Neural crest cell (in vitro differentiated cells): ENCODE data around the gene PURA. TPM values are rescaled to one million over a fixed set of nuclear protein-coding genes. Genes with fewer than 3 reads are reported as not detected.

Experiments
- DNase-seq: peaks from one replicate; pipeline ENCODE4 v3.0.0; 2021; ENCODE audit warnings: low read depth, mixed read lengths, low spot score
- H3K27ac Mint-ChIP-seq: one replicate; pipeline ENCODE4 v1.8.0; 2021; ENCODE audit warnings: mild to moderate bottlenecking, mixed read lengths; ENCODE audit not compliant: unreplicated experiment
- H3K27me3 Mint-ChIP-seq: 2 replicates; pipeline ENCODE4 v1.8.0; 2021; ENCODE audit warnings: low read depth, mild to moderate bottlenecking, mixed read lengths
- H3K36me3 Mint-ChIP-seq: 2 replicates; pipeline ENCODE4 v1.8.0; 2021; ENCODE audit warnings: low read depth, mild to moderate bottlenecking, mixed read lengths
- H3K4me1 Mint-ChIP-seq: 2 replicates; pipeline ENCODE4 v1.8.0; 2021; ENCODE audit warnings: mixed read lengths
- H3K4me3 Mint-ChIP-seq: one replicate; pipeline ENCODE4 v1.8.0; 2021; ENCODE audit warnings: mild to moderate bottlenecking, mixed read lengths
- H3K9me3 Mint-ChIP-seq: 2 replicates; pipeline ENCODE4 v1.8.0; 2021; ENCODE audit warnings: mixed read lengths
- CTCF ChIP-seq: fragments of 200-600 bp; sonication (generic); conservative IDR thresholded peaks from 2 replicates; pipeline ENCODE4 v1.5.0; 2021; ENCODE audit warnings: antibody characterized with exemption, mild to moderate bottlenecking
- total RNA-seq: library from RNA; stranded (reverse); gene quantifications from 2 replicates; pipeline ENCODE4 v1.2.1, GENCODE V29; 2021

Gene PURA
- total RNA-seq, 1 donor from 2014 or later = 5.5 TPM

GRCh38 chr5:140113180-140113698 is 670 bp upstream of the PURA start:
- Mint-ChIP-seq H3K27ac (no peak overlapping the region), H3K4me3 (peak overlapping the region; percentile 95), H3K36me3 (peaks cover 4% of the 10 kb centered on the region), H3K27me3 (peaks cover 82% of the 10 kb centered on the region), H3K4me1 (peaks cover 42% of the 10 kb centered on the region), H3K9me3 (no peaks in the 10 kb centered on the region)
- no peak for TF ChIP-seq CTCF
- peak; percentile 16 for DNase-seq

- Mint-ChIP-seq H3K27ac (no peak overlapping the region), H3K27me3 (peaks cover 76% of the 10 kb centered on the region), H3K4me1 (peaks cover 35% of the 10 kb centered on the region), H3K4me3 (peak overlapping the region; percentile 95), H3K9me3 (no peaks in the 10 kb centered on the region), H3K36me3 (peaks cover 4% of the 10 kb centered on the region)
- no peak for TF ChIP-seq CTCF
- DNase-seq = peak; percentile 49
Observed at GRCh38 chr5:140114341-140115185, 654 bp downstream of the PURA start.

GRCh38 chr5:140115186-140115500 is 1.2 kb downstream of the PURA start:
- Mint-ChIP-seq H3K36me3 (peaks cover 4% of the 10 kb centered on the region), H3K27ac (no peak overlapping the region)
- no peak for TF ChIP-seq CTCF

GRCh38 chr5:140116716-140117115 is 2.8 kb downstream of the PURA start:
- peaks cover 63% of the 10 kb centered on the region for H3K27me3 Mint-ChIP-seq
- H3K4me3 Mint-ChIP-seq = peak overlapping the region; percentile 42
- H3K27ac Mint-ChIP-seq = no peak overlapping the region
- peak; percentile 36 for TF ChIP-seq CTCF
- H3K36me3 Mint-ChIP-seq = peaks cover 4% of the 10 kb centered on the region
- no peak for DNase-seq
- H3K9me3 Mint-ChIP-seq = no peaks in the 10 kb centered on the region
- H3K4me1 Mint-ChIP-seq = peaks cover 31% of the 10 kb centered on the region

More at GRCh38 chr5:140115186-140115500, 1.2 kb downstream of the PURA start:
- Mint-ChIP-seq H3K27me3 (peaks cover 71% of the 10 kb centered on the region), H3K4me3 (peak overlapping the region; percentile 95), H3K9me3 (no peaks in the 10 kb centered on the region), H3K4me1 (peaks cover 35% of the 10 kb centered on the region)
- no peak for DNase-seq

- DNase-seq = no peak
- H3K27ac Mint-ChIP-seq = no peak overlapping the region
- peaks cover 63% of the 10 kb centered on the region for H3K27me3 Mint-ChIP-seq
- peaks cover 4% of the 10 kb centered on the region for H3K36me3 Mint-ChIP-seq
- no peaks in the 10 kb centered on the region for H3K9me3 Mint-ChIP-seq
- peaks cover 31% of the 10 kb centered on the region for H3K4me1 Mint-ChIP-seq
- TF ChIP-seq CTCF = no peak
- H3K4me3 Mint-ChIP-seq = peak overlapping the region; percentile 42
Observed at GRCh38 chr5:140117523-140117922, 3.6 kb downstream of the PURA start.
